HuH-7 (cell line): ENCODE data around the gene DIP2B.

ENCODE experiments used
- DNase-seq: peaks from one replicate; pipeline ENCODE4 v3.0.0; 2011; ENCODE audit warnings: low spot score

DIP2B gene

GRCh38 chr12:50574601-50575348 is 70.0 kb downstream of the DIP2B start:
- DNase-seq: no peak

DNA sequence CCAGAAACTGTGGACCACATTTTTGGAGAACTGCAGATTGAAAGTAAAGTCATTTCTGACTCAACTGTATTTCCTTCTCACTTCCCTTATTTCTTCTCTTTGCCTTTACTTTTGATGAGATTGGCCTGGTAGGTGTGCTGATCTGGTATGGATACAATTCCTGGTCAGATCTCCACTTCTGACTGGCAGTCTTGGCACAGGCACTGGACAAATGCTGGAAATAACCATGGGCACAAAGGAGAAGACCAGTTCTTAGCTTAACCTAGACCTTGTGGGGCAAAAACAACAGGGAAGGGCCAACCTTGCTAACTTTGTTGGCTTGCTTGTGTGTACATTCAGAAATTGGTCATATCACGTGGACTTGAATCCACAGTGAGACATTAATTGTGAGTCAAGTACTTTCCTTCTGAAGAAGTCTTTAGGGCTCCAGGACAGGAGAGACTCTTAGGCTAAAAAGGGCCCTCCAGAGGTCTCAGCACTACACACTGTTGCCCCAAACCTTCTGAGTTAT is 75.0 kb downstream of the DIP2B start:
- no peak for DNase-seq

- no peak for DNase-seq
Observed at GRCh38 chr12:50580436-50580835, 75.7 kb downstream of the DIP2B start.

DNA sequence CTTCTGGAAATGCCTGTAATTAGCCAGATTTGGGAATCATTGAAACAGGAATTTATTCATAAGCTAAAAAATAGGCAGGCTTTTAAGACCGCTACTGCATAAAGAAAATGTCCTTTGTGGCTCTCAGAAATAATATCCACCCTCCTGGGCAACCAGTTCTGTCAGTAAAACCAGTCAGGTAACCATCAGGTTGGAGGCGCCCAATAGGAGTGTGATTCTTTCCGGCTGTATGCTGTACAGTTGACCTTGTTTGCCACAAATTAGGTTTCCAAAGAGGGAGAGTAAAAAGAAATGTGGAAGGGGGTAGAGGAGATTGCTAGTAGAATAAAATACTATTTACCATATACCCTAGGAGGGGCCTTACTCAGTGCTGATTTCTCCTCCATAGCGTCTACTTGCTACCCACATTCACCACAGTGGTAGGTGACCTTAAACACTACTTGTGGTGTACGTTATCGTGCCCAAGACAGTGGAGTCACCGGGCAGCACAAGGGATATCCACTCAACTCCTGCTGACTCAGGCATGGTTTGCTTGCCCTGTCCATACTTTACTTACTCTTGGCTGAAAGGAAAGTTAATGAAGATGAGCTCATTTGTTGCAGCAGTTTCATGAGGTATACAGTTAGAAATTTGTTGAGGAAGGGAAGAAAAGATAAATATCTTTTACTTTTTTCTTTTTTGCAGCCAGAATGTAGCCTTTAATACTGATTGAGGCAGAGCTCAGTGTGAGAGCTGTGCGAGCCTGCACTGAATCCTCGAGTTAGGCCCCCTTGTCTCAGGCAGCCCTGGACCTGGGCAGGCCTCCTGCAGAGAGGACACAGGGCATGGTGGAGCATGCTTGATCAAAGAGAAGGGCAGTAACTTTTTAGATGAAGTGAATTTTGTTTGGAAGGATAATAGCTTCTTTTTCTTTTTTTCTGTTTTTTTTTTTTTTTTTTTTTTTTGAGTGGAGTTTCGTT is 76.7 kb downstream of the DIP2B start:
- DNase-seq: no peak

- DNase-seq: no peak
Observed at GRCh38 chr12:50584135-50584534, 79.3 kb downstream of the DIP2B start.

DNA sequence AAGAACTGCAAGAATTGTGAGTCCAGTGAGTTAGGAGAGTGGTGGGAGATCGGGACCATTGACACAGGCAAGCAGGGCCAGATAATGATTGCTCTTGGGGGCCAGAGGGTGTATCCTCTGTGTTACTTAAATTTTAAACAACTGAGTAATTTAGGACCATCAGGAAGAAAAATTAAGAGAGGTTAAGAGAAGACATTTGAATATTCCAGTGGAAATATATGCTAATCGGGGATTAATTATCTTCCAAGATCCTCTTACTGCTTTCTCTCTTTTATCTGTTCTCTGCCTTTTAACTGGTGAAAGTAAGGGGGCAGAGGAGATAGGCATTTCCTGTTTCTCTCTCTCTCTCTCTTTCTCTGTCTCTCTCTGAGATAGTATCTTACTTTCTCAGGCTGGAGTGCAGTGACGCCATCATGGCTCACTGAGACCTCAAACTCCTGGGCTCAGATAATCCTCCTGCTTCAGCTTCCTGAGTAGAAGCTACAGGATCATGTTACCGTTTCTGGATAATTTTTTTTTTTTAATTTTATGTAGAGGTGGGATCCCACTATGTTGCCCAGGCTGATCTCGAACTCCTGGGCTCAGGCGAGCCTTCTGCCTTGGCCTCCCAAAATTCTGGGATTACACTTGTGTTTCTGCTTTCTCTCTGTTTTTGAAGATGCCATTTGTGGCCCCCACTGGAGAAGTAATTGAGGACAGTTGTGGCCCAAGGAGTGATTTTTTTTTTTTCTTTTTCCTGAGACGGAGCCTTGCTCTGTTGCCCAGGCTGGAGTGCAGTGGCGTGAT is 85.1 kb downstream of the DIP2B start:
- no peak for DNase-seq

- DNase-seq: no peak
Observed at GRCh38 chr12:50590869-50591268, 86.1 kb downstream of the DIP2B start.

GRCh38 chr12:50595667-50596066 is 90.9 kb downstream of the DIP2B start:
- DNase-seq: no peak

DNA sequence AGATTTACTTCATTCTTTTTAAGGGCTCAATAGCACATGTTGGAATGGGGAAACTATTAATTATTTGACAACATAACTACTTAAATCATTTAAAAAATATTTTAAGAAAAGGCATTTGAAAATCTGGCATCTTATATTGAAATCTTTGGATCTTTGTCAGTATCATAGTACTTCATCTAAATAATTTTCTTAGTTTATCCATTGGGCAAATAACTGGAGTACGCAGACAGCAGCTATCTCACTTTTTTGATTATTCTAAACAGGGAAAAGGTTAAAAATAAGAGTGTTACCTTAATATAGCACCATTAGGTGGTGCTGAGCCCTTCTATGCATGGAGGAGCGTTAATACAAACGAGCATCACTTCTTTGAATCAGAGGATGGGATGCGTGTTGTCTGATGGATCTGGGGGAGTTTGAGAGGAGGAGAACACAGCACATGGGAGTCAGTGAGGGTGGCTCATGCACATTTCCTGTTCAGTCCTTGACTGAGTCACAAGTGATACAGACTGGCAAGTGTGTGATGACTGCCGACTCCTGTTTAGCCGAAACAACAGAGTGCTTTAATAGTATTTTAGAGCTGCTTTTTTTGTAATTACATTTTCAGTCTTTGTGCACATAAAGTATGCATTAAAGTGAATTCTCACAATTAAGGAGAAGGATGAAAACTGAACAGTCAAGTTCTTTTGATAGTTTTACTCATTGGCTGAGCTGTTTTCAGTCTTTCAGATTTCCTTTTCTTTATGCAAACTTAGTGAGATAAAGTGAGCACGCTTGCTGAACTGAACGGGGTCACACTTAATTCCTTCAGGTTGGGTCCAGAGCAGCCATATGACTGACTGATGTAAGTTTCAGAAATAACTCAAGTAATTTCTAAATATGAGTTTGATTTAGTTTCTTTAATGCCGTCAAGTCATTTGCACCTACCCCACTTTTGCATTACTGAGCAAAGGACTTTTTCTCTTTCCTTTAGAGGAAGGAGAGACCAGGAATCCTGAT is 92.7 kb downstream of the DIP2B start:
- no peak for DNase-seq

DNA sequence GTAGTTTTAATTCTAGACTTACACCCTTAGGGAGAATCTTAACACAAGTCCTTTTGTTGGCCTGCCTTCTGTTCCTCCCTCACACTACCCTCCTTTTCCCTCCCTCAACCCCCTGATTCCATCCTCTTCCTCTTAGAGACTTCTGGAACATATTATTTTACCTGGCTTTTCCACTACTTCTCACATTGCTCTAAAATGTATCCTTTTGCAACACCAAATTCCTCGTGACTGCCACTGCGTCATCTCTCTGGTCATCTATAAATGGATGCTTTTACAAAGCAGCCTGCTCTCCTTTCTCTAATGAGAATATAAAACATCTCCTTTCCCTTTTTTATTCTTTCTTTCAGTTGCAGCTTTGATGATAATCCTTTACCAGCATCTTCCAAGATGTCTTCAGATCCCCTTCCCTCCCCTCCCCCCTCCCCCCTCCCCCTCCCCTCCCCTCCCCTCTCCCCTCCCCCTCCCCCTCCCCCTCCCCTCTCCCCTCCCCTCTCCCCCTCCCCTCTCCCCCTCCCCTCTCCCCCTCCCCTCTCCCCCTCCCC is 93.6 kb downstream of the DIP2B start:
- no peak for DNase-seq

GRCh38 chr12:50599366-50600095 is 94.7 kb downstream of the DIP2B start:
- no peak for DNase-seq

GRCh38 chr12:50600364-50600763 is 95.6 kb downstream of the DIP2B start:
- DNase-seq: peak; percentile 53

- DNase-seq: no peak
Observed at GRCh38 chr12:50603817-50604639, 99.2 kb downstream of the DIP2B start.

- no peak for DNase-seq
Observed at GRCh38 chr12:50604640-50604920, 99.8 kb downstream of the DIP2B start.

- DNase-seq: no peak
Observed at GRCh38 chr12:50606675-50607375, 102.0 kb downstream of the DIP2B start.

DNA sequence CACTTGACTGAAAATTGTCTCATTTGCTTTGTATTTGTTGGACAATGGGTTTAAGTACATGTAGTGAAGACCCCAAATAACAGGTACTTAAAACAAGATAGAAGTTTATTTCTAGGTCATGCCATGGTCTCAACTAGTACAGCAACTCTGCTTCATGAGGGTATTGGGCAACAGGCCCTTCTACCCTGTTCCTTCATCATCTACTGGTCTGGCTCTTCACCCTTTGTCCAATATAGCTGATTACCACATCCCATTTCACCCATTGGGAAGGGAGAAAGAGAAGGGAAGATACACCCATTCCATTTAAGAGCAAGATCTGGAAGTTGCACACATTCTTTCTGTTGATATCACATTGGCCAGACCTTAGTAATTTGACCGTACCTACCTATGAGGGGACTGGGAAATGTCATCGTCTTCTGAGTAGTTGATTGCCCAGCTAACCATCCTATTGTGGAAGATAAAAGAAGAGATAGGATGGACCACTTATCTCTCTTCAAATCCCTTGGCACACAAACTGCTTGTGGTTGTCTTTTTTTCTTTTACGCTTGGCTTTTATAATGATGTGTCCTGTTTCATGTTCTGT is 104.6 kb downstream of the DIP2B start:
- DNase-seq: no peak

GRCh38 chr12:50610171-50610570 is 105.4 kb downstream of the DIP2B start:
- DNase-seq: no peak
